Endometrial microvascular endothelial cells (primary cell): Measurements from ENCODE around the gene IGF2BP3. TPM values are rescaled to one million over a fixed set of nuclear protein-coding genes. Genes with fewer than 3 reads are reported as not detected.
"Not testable (repeated sequence)": the region's sequence is repeated elsewhere in the genome, so short reads cannot be mapped to it uniquely, and the experiment has no call there.

Source experiments
- in situ Hi-C: cut with HindIII; loops from 2 replicates; pipeline ENCODE4 v1.10.0; 2017; ENCODE audit warnings: low sequenced_read_pairs, low pct_unique_long_range_greater_than_20kb; ENCODE audit errors: inconsistent ontology term
- total RNA-seq: library from RNA; depleted of rRNA; stranded (reverse); fragments of >200 nt; gene quantifications from one replicate; pipeline ENCODE4 v1.2.3, GENCODE V29; 2015; ENCODE audit errors: inconsistent ontology term

Gene IGF2BP3
- total RNA-seq = 232 TPM

DNA sequence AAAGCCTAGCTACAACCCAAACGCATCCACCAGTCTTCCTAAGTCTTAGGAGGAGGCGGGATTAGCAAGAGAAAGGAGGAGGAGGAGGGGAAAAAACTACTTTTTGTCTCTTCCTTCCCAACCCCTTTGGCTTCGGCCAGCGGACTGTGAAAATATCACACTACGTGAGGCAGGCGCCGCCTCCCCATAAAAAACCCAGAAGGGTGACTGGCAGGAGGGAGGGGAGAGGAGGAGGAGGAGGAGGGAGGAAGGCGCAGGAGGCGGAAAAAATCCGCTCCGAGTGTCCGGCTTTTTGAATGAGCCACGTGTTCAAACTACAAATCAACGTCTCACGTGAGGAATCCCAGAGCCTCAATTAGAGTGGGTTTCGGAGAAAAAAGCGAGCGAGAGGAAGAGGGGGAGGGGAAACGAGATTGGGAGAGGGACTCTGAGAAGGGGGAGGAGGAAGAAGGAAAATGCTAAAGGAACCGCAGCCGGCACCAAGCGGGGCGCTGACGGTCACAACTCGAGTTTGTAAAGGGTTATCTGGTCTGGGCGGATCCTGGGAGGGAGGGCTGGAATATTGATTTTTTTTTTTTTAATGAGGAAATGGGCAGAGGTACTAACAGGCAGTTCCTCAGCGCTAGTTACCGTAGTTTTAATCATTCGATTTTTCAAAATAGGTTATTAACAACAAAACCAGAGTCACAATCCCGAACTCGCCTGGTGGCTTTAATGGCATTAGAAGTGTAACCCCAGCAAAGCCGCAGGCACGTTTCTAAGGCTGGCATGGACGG is at the start of gene IGF2BP3:
Gene IGF2BP3 (minus strand): TSS at position 162 of the 776 bp plus-strand sequence. CDS start 381 bp downstream, outside the sequence.
- in situ Hi-C loops = no loop called here

DNA sequence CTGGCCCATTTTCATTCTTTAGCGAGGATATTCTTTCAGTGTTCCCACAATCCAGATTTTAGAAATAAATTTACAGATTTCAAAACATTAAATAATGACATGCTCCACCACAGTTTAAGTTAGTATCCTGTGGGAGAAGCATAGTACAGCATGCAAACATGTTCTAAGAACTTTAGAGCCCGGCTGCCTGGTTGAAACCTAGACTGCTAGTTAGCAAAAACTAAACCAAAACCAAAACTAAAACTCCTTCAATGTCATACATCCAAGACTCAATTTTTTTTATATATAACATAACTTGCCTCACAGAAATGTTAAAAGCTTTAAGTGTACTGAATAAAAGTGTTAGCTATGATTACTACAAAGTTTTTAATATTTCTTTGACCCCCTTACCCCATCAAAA is 44.5 kb upstream of the IGF2BP3 start:
- in situ Hi-C loops = loop anchor here (25.0 kb wide), 1 partner anchor 252 kb away; no protein-coding TSS in a partner anchor

DNA sequence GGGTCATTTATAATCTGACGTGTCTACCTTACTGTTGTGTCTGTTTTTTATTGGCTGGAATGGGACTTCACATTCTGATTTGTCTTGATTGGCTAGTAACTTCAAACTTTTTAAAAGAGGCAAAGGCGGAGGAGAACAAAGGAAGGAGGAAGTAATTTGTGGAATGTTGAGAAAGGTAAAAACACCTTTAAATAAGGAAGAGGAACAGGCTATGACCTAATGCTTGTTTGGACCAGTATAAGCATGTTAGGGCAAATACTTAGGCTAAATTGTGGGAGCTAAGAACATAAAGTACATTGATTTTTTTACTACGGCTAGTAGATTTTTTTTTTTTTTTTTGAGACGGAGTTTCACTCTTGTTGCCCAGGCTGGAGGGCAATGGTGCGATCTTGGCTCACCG is 43.5 kb upstream of the IGF2BP3 start:
- in situ Hi-C loops = loop anchor here (25.0 kb wide), 1 partner anchor 251 kb away; no protein-coding TSS in a partner anchor

DNA sequence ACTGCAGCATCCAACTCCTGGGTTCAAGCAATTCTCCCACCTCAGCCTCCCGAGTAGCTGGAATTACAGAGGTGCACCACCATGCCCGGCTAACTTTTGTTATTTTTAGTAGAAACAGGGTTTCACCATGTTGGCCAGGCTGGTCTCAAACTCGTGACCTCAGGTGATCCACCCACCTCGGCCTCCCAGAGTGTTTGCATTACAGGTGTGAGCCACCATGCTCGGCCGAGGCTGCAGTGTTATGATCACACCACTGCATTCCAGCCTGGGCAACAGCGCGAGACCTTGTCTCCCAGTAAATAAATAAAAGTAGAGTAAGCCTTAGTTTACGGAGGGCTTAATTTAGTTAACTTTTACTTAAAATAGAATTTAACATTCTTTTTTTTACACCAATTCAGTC is 23.7 kb upstream of the IGF2BP3 start:
- in situ Hi-C loops = no loop called here

DNA sequence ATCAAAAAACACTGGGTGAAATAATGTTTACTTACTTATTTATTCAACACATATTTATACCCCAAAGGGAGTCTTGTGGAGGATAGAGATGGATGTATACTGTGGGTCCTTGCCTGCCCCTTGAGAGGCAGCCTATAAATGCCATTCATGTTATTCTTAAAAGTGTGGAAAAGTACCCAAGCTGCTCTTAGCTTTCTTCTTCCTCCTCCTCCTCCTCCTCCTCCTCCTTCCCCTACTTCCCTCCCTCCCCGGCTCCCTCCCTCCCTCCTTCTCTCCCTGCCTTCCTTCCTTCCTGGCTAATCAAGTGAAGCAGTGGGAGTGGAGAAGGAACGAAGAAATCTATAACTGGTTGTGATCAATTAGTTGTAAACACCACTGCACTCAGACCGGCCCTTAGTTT is 21.2 kb upstream of the IGF2BP3 start:
- in situ Hi-C loops = no loop called here

DNA sequence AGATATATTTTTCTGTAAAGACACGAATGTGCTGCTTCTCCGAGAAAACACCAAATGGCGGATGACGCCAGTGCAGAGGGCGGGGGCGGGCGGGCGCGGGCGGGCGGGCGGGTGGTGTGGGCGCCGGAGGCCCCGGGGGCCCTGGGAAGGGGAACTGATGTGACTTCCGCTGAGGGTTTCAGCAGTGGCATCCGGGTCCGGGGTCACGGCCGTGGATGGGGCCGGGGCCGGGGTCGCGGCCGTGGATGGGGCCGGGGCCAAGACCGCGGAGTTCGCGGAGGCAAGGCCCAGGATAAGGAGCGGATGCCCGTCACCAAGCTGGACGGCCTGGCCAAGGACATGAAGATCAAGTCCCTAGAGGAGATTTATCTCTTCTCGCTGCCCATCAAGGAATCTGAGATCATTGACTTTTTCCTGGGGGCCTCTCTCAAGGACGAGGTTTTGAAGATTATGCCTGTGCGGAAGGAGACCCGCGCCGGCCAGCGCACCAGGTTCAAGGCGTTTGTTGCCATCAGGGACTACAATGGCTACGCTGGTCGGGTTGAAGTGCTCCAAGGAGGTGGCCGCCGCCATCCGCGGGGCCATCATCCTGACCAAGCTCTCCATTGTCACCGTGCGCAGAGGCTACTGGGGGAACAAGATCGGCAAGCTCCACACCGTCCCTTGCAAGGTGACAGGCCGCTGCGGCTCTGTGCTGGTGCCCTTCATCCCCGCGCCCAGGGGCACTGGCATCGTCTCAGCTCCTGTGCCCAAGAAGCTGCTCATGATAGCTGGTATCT is 20.3 kb upstream of the IGF2BP3 start:
- in situ Hi-C loops = no loop called here

DNA sequence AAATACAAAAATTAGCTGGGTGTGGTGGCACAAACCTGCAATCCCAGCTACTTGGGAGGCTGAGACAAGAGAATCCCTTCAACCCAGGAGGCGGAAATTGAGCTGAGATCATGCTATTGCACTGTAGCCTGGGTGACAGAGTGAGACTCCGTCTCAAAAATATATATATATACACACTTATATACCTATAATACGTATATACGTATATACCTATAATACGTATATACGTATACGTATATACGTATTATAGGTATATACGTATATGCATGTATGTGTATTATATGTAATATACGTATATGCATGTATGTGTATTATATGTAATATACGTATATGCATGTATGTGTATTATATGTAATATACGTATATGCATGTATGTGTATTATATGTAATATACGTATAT is 18.4 kb upstream of the IGF2BP3 start:
- in situ Hi-C loops = not testable (repeated sequence)

DNA sequence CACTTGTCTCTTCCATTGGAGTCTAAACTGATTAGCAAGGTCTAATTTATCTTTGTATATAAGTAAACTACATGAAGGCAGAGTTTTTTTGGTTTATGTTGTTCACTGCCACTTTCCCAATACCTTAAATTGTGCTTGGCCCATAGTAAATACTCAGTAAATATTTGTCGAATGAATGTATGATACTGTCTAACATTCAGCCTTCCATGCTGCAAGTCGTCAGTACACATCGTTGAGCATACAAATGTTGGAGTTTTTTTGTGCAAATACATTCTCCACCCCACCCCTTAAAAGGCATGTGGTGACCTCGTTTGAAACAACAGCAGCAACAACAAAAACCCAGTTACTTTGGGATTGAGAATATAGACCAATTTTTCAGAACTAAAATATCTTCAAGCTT is 17.4 kb upstream of the IGF2BP3 start:
- in situ Hi-C loops = no loop called here

DNA sequence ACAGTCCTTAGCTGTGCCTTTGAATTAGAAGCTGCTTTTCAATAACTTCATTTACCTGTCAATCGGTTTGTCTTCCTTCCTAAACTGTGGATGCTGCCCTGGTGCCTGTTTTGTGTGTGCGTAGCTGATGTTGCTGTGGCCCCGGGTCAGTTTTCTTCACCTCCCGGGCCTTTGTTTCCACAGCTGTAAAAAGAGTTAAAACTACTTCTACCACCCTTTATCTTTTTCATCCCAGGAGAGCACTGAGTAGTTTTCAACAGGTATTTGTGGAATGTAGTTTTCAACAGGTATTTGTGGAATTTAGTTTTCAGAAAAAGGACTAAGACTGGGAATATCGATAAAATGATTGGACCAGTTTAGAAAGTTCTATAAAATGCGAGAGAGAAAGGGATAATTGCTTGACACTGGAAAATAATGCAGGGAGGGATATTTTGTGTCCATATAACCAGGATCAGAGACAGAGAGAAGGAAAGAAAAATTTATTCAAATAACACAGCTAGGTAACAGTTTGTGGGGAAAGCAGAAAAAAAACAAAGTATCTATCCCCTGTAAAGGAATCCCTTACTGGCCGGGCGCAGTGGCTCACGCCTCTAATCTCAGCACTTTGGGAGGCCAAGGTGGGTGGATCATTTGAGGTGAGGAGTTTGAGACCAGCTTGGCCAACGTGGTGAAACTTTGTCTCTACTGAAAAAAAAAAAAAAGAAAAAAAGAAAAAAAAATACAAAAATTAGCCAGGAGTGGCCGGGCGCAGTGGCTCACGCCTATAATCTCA is 15.9 kb upstream of the IGF2BP3 start:
- in situ Hi-C loops = no loop called here

DNA sequence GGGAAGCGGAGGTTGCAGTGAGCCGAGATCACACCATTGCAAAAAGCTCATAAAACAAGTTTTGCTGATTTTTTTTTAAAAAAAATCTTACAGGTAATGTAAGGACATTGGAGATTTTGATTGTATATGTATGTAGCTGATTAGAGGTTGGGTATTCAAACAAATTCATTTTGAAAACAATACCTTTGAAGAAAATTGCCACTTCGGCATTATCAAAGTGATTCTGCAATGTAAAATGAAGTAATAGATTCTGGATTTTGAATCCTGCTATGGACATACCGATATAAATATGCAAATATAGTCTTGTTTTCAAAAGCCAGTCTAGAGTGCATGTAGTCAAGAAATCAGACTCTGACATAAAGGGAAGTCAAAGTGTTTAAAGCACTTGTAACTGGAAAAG is 12.4 kb upstream of the IGF2BP3 start:
- in situ Hi-C loops = no loop called here

DNA sequence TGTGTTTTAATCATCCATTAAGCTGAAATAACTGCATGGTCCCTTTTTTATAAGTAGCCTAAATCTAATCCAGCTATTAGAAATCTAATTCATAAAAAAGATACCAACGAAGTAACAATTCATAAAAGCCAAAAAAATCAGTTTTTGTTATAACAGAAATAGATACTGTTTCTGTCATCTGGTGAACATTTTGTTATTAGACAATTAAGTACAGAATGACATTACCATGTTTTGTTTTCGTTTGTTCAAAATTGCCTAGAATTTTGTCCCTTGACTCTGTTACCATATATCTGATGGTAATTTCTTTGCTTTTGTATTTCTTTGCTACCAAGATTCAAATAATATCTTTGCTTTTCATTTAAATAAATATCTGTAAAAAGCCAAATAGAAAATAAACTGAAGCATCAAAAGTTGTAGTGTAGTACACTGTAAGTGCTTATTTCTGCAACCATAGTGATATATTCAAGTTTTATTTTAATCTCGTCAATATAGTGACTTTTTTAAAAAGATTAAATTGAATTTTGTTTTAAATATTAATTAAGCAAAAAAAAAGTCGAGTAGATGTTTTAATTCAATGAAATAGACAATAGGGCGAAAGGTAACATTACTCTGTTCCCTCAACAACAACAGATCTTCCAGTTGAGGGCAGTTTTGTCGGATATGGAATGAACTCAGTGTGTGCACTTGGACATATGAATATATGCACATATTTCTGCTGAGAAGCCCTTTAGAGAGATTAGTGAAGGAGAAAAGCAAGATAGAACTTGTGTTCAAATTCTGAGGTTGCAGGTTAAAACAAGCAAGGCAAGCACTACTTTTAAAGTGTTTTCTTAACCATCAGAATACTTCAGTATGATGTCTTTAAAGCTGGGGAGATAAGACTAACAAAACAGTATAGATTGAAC is 7.9 kb upstream of the IGF2BP3 start:
- in situ Hi-C loops = no loop called here

DNA sequence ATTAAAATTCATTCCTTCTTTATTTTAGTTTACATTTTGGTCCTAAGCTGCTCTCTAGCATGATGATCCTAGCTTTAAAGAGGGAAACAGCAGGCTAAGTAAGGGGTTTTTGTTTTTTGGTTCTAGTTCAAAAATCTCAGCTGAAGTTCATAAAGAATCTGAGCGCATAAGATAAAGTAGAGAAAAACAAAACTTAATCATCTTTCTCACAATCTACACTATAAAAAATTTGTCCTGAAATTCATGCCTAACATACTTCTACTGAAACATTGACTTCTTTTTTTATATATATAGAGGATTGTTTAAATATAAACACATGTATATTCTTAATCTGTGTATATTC is 6.8 kb upstream of the IGF2BP3 start:
- in situ Hi-C loops = no loop called here

DNA sequence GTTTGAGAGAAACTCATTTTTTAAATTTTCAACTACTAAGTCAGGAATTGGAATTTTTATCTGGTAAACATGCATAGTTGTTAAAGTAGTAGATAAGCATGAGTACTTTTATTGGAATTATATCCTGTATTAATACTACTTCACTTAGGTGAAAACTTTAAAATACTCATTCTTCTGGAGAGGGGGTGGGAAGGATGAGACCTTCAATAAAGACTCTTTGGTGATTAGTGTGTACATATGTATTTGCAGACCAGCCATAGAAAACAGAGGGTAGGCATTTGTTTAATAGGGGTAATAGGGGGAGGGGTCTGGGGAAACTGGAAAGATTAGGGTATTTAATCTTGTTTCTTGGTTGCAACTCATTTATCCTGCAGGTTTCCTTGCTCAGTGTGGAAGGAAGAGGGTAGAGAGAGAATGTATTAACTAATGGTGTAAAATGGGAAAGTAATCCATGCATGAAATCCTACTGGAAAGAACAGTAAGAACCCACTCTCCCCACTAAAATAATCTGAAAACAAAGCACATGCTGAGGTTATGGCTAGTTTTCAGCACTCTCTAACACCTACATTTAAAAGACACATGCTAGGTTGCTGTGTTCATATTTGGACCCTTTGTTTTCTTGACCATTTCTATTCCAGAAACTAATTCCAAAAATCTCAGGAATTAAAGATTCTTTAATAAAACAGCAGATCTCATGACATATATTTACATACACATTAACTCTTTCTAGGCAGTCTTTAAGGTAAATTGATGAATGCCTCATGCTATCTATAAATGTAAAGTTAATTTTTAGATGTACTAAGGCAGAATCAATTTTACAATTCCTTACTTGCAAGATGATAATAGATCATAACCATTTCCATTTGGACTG is 6.2 kb upstream of the IGF2BP3 start:
- in situ Hi-C loops = no loop called here

DNA sequence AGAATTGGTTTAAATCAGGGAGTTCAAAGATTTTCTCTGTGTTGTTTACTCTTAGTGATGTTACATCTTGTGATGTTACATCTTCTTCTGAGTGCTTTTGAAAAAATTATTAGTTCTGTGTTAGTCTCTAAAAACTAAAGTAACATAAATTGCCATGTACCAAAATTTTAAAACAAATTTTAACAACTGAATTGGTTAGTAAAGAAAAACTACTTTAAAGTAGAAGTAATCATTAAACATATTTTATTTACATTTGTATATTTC is 5.2 kb upstream of the IGF2BP3 start:
- in situ Hi-C loops = no loop called here

DNA sequence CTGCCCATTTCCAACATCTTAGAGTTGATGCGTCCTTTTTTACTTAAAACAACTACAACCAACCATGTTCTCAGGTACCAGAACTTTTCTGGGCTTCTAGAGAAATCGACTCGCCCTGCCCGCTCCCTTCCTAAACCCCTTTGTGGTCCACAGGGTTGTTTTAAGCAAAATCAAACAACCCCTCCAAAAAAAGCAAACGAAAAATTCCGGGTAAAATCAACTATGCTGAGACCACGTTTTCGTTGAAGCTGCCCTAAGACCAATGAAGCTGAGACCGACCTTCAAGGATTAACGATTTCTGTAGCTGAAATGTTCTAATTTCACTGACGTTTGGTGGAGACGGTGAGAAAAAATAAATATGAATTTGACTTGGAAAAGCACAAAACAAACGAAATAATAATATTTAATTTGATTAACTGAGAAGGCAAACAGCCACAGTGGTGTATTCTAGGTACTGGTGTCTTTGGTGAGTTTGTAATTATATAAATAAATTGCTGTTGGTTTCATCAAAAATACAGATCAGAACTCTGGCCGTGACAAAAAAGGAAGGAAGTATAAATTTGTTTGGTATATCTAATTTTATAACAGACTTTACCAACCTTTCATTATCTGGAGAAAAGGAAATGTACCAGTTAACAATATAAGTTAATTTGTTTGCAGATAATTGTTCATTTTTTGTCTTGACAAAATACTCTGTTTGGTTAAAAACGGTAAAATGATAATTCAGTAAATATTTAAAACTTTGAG is 4.7 kb upstream of the IGF2BP3 start:
- in situ Hi-C loops = no loop called here

DNA sequence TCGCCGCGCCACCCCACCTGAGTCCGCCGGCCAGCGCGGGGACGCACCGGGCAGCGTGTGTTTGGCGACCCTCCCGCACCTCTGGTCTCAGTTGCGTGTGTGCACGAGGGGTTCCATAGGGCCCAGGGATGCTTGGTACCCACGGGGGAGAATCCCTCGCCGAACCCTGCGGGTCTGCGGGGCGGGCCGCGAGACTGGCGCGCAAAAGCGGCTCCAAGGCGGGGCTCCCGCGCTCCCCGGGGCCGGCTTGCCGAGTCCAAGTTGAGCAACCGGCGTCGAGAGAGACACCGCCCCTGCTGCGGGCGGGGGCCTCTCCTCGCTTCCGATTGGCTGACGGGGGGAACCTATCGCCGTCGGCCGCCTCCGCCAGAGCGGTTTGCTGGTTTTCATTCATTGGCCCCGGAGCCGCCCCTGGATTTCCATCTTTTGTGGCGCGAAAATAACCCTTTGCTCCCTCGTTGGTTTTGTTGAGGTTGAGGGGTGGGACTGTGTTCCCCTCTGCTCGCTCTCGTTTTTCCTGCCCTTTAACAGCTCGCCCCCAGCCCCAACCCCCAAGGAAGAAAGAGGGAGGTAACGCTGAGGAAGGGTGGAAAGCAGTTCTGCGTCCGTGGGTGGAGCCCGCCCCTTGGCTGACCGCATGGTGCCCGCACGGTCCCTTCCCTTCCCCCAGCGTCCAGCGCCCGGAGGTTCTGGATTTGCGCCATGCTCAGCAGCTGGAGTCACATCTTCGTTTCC is 4.0 kb upstream of the IGF2BP3 start:
- in situ Hi-C loops = no loop called here

DNA sequence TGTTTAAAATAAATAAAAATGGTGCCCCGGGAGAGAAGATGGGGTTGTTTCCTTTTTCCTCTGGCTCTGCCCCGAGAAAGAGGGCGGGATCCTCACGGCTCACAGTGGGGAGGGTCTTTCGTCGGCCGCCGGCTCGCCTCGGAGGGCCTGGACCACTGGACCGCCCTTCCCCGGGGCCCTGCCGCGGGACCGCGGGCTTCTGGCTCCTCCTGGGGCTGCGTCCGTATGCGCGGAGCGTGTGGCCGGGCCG is 3.5 kb upstream of the IGF2BP3 start:
- in situ Hi-C loops = no loop called here
